Activated B cell treated with CpG ODN at 0.5 μM for 24 hours (primary cell): ENCODE data around the gene TRNT1. TPM values are rescaled to one million over a fixed set of nuclear protein-coding genes. Genes with fewer than 3 reads are reported as not detected.

ENCODE experiments used
- ATAC-seq: fragments of 200-7000 bp; cut with Tn5 transposase; one replicate; pipeline ENCODE4 v1.10.0; 2021; ENCODE audit warnings: low read depth, mild to moderate bottlenecking, moderate library complexity
- CTCF ChIA-PET: fragments of 350-600 bp; sonication (Branson Sonifier 250); formaldehyde crosslinking; loops from one replicate; lab custom pipeline; 2021; ENCODE audit warnings: antibody characterized with exemption; lab: Charles Lee
- POLR2A ChIA-PET: fragments of 350-600 bp; sonication (Branson Sonifier 250); formaldehyde crosslinking; loops from one replicate; lab custom pipeline; 2021; ENCODE audit warnings: antibody characterized with exemption; lab: Charles Lee
- DNase-seq: peaks from one replicate; pipeline ENCODE4 v3.0.0; 2022
- H3K27ac Mint-ChIP-seq: one replicate; pipeline ENCODE4 v1.8.0; 2020; ENCODE audit warnings: mixed read lengths
- H3K27me3 Mint-ChIP-seq: one replicate; pipeline ENCODE4 v1.8.0; 2021; ENCODE audit warnings: mixed read lengths
- H3K36me3 Mint-ChIP-seq: one replicate; pipeline ENCODE4 v1.8.0; 2021; ENCODE audit warnings: low read depth, mixed read lengths
- H3K4me1 Mint-ChIP-seq: one replicate; pipeline ENCODE4 v1.8.0; 2021; ENCODE audit warnings: mixed read lengths
- H3K4me3 Mint-ChIP-seq: one replicate; pipeline ENCODE4 v1.8.0; 2020; ENCODE audit warnings: mild to moderate bottlenecking, mixed read lengths
- H3K9me3 Mint-ChIP-seq: one replicate; pipeline ENCODE4 v1.8.0; 2020; ENCODE audit warnings: mixed read lengths
- intact Hi-C: fragments of 100-400 bp; cut with micrococcal nuclease; formaldehyde crosslinking; loops from one replicate; pipeline ENCODE4 v1.15.1; 2024
- total RNA-seq: library from RNA; stranded (reverse); gene quantifications from 2 replicates; pipeline ENCODE4 v1.2.3, GENCODE V29; 2022
- TF ChIP-seq, protein P1 (sequence below): fragments of 200-600 bp; IDR thresholded peaks from one replicate; pipeline ENCODE4 v1.8.0; 2022; ENCODE audit warnings: antibody characterized with exemption, mild to moderate bottlenecking

Gene TRNT1
- total RNA-seq, 1 donor from 2014 or later = 51.3 TPM

DNA sequence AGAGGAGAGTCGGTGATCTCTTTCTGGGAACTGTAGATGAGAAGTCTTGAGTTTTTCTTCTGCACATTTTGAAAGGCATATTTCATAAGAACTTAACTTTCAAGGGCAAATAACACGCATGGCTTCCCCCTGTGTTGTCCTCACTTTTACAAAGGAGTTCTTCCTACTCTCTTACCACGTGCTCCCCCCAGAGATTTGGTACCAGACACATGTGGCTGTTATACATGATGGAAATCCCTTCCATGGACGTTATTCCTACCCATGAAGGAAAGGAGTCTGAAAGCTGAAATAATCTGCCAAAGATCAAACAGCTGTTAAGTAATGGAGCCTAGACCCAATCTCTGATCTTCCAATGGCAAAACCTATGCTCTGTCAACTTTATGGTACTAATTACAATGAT lies 20.9 kb upstream of the TRNT1 start:
- H3K9me3 Mint-ChIP-seq = no peaks in the 10 kb centered on the region
- TF ChIP-seq, protein P1, sequence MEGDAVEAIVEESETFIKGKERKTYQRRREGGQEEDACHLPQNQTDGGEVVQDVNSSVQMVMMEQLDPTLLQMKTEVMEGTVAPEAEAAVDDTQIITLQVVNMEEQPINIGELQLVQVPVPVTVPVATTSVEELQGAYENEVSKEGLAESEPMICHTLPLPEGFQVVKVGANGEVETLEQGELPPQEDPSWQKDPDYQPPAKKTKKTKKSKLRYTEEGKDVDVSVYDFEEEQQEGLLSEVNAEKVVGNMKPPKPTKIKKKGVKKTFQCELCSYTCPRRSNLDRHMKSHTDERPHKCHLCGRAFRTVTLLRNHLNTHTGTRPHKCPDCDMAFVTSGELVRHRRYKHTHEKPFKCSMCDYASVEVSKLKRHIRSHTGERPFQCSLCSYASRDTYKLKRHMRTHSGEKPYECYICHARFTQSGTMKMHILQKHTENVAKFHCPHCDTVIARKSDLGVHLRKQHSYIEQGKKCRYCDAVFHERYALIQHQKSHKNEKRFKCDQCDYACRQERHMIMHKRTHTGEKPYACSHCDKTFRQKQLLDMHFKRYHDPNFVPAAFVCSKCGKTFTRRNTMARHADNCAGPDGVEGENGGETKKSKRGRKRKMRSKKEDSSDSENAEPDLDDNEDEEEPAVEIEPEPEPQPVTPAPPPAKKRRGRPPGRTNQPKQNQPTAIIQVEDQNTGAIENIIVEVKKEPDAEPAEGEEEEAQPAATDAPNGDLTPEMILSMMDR = no peak
- CTCF ChIA-PET = no interaction called here
- H3K36me3 Mint-ChIP-seq = no peaks in the 10 kb centered on the region
- no peak for DNase-seq
- H3K27ac Mint-ChIP-seq = no peak overlapping the region
- H3K4me1 Mint-ChIP-seq = peaks cover 39% of the 10 kb centered on the region
- intact Hi-C loops = no loop called here
- ATAC-seq = no peak
- POLR2A ChIA-PET = no interaction called here
- H3K27me3 Mint-ChIP-seq = peaks cover 4% of the 10 kb centered on the region
- H3K4me3 Mint-ChIP-seq = no peak overlapping the region

DNA sequence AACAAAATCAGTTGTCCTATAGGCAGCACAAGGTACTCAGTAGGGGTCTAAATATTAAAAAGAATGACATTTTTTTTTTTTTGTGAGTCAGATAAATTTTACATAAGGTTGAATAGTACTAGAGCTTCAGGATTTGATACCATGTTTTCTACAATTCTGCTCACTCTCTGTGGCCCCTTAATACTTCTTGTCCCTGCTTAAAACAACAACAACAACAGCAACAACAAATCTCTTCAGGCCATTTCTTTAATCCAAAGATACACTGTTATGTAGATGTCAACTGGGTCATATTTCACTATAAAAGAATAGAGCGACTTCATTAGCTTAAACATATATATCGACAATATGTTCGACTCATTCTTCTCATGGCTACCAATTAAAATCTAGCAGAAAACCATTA lies 19.6 kb upstream of the TRNT1 start:
- no peaks in the 10 kb centered on the region for H3K36me3 Mint-ChIP-seq
- H3K4me3 Mint-ChIP-seq = no peak overlapping the region
- POLR2A ChIA-PET = interaction anchor here (0.9 kb wide), 1 partner anchor 19 kb away, joined by 6 read pairs; no protein-coding TSS in a partner anchor
- TF ChIP-seq, protein P1 = no peak
- no peaks in the 10 kb centered on the region for H3K9me3 Mint-ChIP-seq
- DNase-seq (no peak), ATAC-seq (no peak)
- intact Hi-C loops = no loop called here
- no peak overlapping the region for H3K27ac Mint-ChIP-seq
- CTCF ChIA-PET = no interaction called here
- H3K4me1 Mint-ChIP-seq = peaks cover 41% of the 10 kb centered on the region
- peaks cover under 1% of the 10 kb centered on the region for H3K27me3 Mint-ChIP-seq

DNA sequence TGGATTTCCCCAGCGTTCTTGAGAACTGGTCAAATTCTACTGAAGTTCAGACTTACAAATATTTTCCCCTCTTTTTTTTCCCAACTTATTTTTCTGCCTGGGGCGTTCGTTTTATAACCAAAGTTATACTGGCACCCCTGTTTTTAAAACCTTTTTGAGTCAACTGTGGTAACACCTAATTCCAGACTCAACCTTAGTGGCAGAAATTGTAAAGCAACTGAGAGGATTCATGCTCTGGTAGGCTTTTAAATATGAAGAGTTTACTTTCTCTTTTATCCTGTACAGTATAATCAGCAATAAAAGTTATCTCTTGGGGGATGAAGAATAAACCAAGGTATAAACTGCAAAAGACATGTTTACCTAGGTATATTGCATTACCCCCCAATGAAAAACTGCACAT lies 18.9 kb upstream of the TRNT1 start:
- H3K9me3 Mint-ChIP-seq = no peaks in the 10 kb centered on the region
- intact Hi-C loops = no loop called here
- CTCF ChIA-PET = no interaction called here
- no peak overlapping the region for H3K4me3 Mint-ChIP-seq
- peaks cover 41% of the 10 kb centered on the region for H3K4me1 Mint-ChIP-seq
- TF ChIP-seq, protein P1 = no peak
- ATAC-seq (no peak), DNase-seq (no peak)
- no peaks in the 10 kb centered on the region for H3K27me3 Mint-ChIP-seq
- H3K36me3 Mint-ChIP-seq = no peaks in the 10 kb centered on the region
- POLR2A ChIA-PET = no interaction called here
- H3K27ac Mint-ChIP-seq = no peak overlapping the region

DNA sequence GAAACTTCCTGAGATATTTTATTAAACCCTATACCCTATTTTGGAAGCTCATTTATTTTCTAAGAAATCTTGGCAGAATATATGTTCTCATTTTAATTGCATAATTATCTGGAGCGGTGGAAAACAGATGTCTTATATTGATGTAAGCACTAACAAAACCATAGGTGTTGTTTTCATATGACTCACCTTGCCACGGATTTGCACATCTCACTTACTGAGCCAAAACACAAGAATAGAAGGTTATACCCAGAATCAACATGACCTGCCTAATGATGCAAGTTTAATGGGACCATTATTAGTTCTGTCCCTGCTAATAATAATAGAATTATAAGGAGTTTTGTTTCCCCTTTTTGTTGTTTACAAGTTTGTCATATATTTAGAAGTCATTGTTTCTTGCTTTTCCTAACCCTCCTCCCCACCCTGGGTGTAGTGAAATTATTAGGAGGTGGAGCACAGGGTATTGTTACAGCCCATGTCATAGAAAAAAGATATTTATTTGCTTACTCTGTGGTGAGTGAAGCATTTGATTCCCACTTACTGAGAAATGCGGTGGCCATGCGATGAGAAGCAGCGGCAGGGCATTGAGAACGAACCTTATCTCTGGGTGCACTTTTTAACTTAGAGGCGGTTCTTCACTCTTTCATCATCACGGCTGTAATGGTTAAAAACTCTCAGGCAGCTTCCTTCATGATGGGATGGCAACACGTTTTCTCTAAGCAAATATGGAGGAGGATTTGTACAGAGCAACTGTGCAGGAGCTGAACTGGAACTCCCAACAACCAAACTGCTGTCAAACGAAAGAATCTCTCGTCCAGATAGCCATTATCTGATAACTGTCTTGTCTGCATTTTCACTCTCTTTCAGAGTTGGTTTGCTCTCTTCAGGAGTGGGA lies 17.1 kb upstream of the TRNT1 start:
- Mint-ChIP-seq H3K4me3 (peak overlapping the region; percentile 35), H3K27me3 (no peaks in the 10 kb centered on the region), H3K27ac (peak overlapping the region; percentile 59), H3K9me3 (no peaks in the 10 kb centered on the region), H3K36me3 (no peaks in the 10 kb centered on the region), H3K4me1 (peaks cover 41% of the 10 kb centered on the region)
- intact Hi-C loops = loop anchor here (2.0 kb wide), 1 partner anchor 21 kb away; no protein-coding TSS in a partner anchor
- POLR2A ChIA-PET = no interaction called here
- ATAC-seq = no peak
- CTCF ChIA-PET = no interaction called here
- no peak for DNase-seq
- TF ChIP-seq, protein P1 = no peak

DNA sequence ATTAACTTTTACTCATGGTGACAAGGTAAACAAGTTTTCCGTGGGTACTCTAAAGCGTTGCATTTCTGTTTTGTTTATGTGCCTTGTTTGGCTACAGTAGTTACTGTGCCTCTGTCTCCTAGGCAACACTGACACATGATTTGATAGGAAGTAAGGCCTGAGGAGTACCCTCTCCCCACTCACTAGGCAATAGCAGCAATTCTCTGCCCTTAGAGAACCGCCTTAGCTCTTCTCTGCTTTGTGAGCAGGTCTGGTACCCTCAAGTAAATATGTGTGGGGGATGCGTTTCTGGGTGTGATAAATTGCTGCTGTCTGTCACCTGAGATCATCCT lies 16.5 kb upstream of the TRNT1 start, which contains the start of gene IL5RA:
Gene IL5RA, minus strand, starts transcription at position 76 of the 332 bp plus-strand sequence. CDS start 5,390 bp downstream, outside the sequence.
- DNase-seq (no peak), ATAC-seq (peak; percentile 56)
- TF ChIP-seq, protein P1 = no peak
- Mint-ChIP-seq H3K4me1 (peaks cover 37% of the 10 kb centered on the region), H3K9me3 (no peaks in the 10 kb centered on the region), H3K36me3 (no peaks in the 10 kb centered on the region), H3K27ac (peak within 1 kb of the TSS; percentile 59), H3K4me3 (peak within 1 kb of the TSS; percentile 35), H3K27me3 (peaks cover 3% of the 10 kb centered on the region)
- intact Hi-C loops = loop anchor here (2.0 kb wide), 1 partner anchor 21 kb away; no protein-coding TSS in a partner anchor
- CTCF ChIA-PET = no interaction called here
- POLR2A ChIA-PET = no interaction called here
